ENCODE measurements around the gene TMEM101.
"Not testable (repeated sequence)": the region's sequence is repeated elsewhere in the genome, so short reads cannot be mapped to it uniquely, and the experiment has no call there.

Gene TMEM101

GRCh38 chr17:44014437-44015172 is at the start of gene TMEM101:
Gene TMEM101 (minus strand): TSS chr17:44014963. CDS start chr17:44014952, 11 bp downstream.
- peak; percentile 57 for DNase-seq

- no peak for DNase-seq
Measured at GRCh38 chr17:44063704-44064639, 49.2 kb upstream of the TMEM101 start.

GRCh38 chr17:44062871-44063270 is 48.1 kb upstream of the TMEM101 start:
- no peak for DNase-seq

- no peak for DNase-seq
Measured at GRCh38 chr17:44061446-44061845, 46.7 kb upstream of the TMEM101 start.

GRCh38 chr17:44059101-44059892 is 44.5 kb upstream of the TMEM101 start:
- DNase-seq: no peak

- DNase-seq: no peak
Measured at GRCh38 chr17:44053125-44053872, 38.5 kb upstream of the TMEM101 start.

- DNase-seq: no peak
Measured at GRCh38 chr17:44049294-44050060, 34.7 kb upstream of the TMEM101 start.

- DNase-seq: not testable (repeated sequence)
Measured at GRCh38 chr17:44046893-44047292, 32.1 kb upstream of the TMEM101 start.

- DNase-seq: no peak
Measured at GRCh38 chr17:44045486-44045885, 30.7 kb upstream of the TMEM101 start.

GRCh38 chr17:44044071-44044470 is 29.3 kb upstream of the TMEM101 start:
- DNase-seq: no peak

- DNase-seq: no peak
Measured at GRCh38 chr17:44043272-44043696, 28.5 kb upstream of the TMEM101 start.

GRCh38 chr17:44039829-44040635 is 25.3 kb upstream of the TMEM101 start:
- no peak for DNase-seq

- DNase-seq: no peak
Measured at GRCh38 chr17:44038604-44039011, 23.8 kb upstream of the TMEM101 start.

- no peak for DNase-seq
Measured at GRCh38 chr17:44037471-44037870, 22.7 kb upstream of the TMEM101 start.

GRCh38 chr17:44034688-44035087 is 19.9 kb upstream of the TMEM101 start:
- not testable (repeated sequence) for DNase-seq

- no peak for DNase-seq
Measured at GRCh38 chr17:44033861-44034408, 19.2 kb upstream of the TMEM101 start.

- DNase-seq: no peak
Measured at GRCh38 chr17:44030482-44030881, 15.7 kb upstream of the TMEM101 start.

- DNase-seq: no peak
Measured at GRCh38 chr17:44029736-44030135, 15.0 kb upstream of the TMEM101 start.

- no peak for DNase-seq
Measured at GRCh38 chr17:44024853-44025252, 10.1 kb upstream of the TMEM101 start.

- no peak for DNase-seq
Measured at GRCh38 chr17:44024271-44024663, 9.5 kb upstream of the TMEM101 start.

Data from NCI-H1417 treated with DMSO at 0.1 percent for 48 hours (cell line).